Measurements from ENCODE around the gene PLCB1.

PLCB1 gene

GRCh38 chr20:8246153-8246552 is 114.1 kb downstream of the PLCB1 start:
- no peak for DNase-seq (ENCODE audit: low read depth in 2 of 2)

- no peak for DNase-seq (ENCODE audit: low read depth in 2 of 2)
Observed at GRCh38 chr20:8246716-8247115, 114.7 kb downstream of the PLCB1 start.

- DNase-seq (ENCODE audit: low read depth in 2 of 2) = no peak
Observed at GRCh38 chr20:8248051-8248450, 116.0 kb downstream of the PLCB1 start.

DNA sequence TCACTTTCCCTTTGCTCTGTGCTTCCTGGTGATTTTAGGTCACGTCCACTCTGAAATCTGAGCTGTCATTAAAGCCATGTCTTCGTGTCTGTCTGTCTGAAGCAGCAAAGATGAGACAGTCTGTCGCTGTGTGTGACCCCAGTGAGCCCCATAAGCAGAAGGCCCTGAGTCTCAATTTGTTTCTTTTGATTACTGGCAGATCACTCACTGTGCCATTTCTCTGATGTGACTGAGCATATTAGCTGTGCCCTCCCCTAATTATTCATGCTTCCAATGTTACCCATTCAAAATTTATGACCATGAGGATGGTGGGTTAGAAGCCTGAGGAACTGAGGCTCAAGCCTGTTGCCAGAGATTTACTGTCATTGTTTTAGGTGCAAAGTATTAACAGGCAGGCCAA is 117.6 kb downstream of the PLCB1 start:
- no peak for DNase-seq (ENCODE audit: low read depth in 2 of 2)

DNA sequence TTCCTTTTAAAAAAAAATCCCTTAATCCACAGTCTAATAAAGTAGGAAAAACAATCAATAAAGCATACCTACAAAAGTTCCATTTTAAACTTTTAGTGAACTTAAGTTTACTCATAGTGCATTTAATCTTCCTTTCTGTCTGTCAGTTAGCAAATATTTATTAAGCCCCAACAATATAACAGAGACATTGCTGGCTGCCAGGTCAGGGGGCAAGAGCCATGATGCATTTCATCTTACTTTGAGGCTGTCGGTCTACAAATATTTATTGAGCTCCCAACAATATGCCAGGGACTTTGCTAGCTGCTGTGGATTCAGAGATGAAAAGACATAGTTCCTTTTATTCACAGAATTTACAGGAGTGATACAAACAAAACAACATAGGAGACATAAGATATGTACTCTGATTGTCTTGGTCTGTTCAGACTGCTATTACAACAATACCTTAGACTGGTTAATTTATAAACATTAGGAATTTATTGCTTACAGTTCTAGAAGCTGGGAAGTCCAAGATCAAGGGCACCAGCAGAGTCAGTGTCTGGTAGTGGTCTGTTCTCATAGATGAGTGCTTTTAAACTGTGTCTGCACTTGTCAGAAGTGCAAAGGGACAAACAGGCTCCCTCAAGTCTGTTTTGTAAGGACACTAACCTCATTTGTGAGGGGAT is 118.6 kb downstream of the PLCB1 start:
- DNase-seq (ENCODE audit: low read depth in 2 of 2) = no peak

- DNase-seq (ENCODE audit: low read depth in 2 of 2) = no peak
Observed at GRCh38 chr20:8251201-8251575, 119.1 kb downstream of the PLCB1 start.

GRCh38 chr20:8254911-8255582 is 123.0 kb downstream of the PLCB1 start:
- DNase-seq (ENCODE audit: low read depth in 2 of 2) = no peak

DNA sequence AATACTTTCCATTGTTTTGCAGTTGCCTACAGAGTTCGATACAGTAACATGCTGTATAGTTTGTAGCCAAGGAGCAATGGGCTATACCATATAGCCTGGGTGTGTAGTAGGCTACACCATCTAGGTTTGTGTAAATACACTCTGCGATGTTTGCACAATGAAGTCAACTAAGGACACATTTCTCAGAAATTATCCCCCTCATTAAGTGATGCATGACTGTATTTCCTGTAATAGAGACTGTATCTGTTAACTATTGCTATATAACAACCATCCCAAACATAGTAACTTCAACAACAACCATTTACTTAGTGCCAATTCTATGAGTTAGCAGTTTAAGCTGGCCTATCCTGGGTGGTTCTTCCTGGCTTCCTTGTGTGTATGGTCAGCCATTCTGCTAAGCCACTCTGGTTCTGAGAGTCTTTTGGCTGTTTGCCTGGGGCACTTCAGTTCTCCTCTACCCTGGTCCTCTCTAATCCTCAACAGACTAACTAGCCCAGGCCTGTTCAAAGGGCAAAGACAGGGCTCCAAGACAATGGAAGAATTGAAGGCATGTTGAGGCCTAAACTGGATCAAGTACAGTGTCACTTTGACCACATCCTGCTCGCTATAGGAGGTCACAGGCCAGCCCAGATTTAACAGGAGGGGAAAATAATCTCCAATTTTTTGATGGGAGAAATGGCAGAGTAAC is 124.0 kb downstream of the PLCB1 start:
- DNase-seq (ENCODE audit: low read depth in 2 of 2) = no peak

DNA sequence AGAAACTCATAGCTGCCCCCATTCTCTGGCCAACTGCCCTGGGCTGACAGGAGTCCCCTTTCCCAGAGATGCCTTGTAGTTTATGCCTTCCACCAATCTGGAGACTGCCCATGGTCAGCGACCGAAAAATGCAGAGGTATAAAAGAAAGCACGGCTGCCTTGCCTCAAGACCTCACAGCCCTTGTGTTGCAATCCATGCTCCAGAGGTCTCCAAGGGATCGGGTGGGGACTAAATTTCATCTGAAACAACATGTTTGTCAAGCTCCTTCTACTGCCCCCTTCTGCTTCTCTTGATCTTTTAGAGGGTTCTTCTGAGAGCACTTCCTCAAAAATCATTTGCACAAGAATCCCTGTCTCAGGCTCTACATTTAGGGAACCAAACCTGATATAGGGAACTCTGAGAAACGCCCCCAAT is 128.8 kb downstream of the PLCB1 start:
- DNase-seq (ENCODE audit: low read depth in 2 of 2) = no peak

GRCh38 chr20:8262721-8263120 is 130.7 kb downstream of the PLCB1 start:
- DNase-seq (ENCODE audit: low read depth in 2 of 2) = no peak

DNA sequence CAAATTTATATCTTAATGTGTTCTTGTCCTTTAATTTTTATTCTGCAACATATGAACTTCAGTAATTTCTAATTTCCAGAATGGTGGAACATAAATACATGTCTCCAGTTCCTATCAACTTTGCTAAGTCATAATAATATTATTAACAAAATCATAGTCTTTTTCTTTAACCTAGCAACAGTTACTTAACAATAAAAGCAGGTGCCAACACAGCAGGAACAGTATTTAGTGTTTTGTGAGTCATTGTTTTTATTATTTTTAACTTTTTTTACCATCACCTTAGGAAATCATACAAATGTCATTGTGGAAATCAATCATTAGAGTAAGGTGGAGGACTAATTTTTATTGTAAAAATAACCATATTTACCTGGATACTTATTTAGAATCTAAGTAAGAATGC is 133.5 kb downstream of the PLCB1 start:
- no peak for DNase-seq (ENCODE audit: low read depth in 2 of 2)

GRCh38 chr20:8267009-8267408 is 134.9 kb downstream of the PLCB1 start:
- DNase-seq (ENCODE audit: low read depth in 2 of 2) = no peak

DNA sequence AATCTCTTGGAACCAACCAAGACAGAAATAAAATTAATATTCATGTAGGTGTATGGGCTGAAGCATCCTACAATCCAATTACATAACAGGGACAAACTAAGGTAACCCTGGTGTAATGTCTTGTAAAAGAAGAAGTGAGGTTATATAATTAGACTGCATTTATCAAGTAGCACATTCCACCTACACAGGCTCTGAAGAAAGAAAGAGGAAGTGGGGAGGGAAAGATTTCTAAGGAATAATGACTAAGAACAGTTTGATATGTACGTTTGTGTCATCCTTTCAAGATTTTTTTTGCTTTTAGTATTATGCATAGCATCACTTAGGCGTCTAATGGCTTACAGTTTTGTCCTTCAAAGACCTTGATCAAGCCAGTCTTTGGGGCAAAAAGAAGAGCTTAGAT is 139.7 kb downstream of the PLCB1 start:
- no peak for DNase-seq (ENCODE audit: low read depth in 2 of 2)

DNA sequence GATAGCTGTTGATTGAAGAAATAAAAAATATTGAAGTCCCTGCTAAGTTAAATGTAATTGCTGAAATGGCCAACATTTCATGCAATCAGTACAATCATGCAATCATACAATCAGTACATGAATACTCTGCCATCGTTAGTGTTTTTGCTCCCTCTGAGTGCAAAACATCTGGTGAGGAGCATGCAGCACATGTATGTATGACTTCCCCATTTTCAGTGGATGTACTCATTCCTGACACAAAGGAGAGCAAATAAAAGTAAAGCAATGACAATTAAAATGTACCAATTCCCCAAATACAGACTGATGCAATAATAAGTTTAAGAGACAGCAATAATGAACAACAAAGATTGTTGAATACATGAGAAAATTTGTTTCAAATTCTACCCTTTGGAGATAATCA is 140.7 kb downstream of the PLCB1 start:
- no peak for DNase-seq (ENCODE audit: low read depth in 2 of 2)

DNA sequence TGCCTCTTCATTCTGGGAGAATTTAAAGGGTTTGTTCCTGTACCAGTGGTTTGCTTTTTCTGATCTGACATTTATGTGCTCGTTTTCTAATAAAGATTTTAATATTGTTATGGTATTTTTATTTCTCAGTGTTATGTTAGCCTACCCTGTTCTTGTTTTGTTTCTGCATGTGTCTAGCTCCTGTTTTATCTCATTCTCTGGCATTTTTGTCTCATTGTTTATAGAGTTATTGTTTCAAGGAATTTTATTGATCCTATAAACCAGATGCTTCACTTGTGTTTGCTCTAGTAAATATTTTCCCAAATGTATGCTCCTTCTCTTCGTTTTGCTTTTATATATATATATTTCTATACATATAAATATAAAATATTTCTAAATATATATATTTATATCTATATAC is 152.8 kb downstream of the PLCB1 start:
- no peak for DNase-seq (ENCODE audit: low read depth in 2 of 2)

GRCh38 chr20:8287340-8287739 is 155.3 kb downstream of the PLCB1 start:
- DNase-seq (ENCODE audit: low read depth in 2 of 2) = no peak

DNA sequence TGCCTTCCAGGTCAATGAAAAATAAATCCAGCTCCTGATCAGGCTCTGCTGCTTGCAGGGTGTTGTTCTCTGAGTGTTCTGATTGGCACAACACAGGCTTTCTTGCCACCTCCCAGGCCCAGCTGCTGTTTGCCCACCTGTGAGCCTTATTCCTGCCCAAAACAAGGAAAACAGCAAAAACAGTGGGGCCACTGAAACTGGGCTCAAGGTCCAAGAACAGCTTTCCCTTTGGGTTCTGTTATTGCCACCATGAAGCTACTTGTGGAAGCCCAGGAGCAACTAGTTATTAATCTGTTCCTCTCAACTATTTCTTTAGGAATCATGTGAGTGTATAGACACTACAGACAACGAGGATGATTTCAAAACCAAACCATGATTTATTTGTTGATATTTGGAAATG is 159.1 kb downstream of the PLCB1 start:
- DNase-seq (ENCODE audit: low read depth in 2 of 2) = no peak

DNA sequence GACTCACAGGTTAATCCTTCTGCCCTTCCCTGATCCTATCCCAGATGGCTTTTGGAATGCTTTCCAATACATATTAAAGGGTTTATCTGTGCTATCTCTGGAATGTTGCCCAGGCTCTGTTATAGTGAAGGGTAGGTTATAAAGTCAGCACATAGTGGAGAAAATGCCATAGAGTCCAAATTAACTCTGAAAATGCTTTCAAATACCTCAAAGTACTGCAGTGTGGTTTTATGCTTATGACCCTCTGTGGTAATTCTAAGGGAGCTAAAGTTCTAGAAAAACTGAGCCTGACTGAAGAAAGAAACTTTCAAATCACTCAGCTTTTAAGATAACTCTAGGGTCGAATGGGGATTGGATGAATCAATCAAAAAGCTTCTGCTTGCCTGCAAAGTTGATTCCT is 159.8 kb downstream of the PLCB1 start:
- DNase-seq (ENCODE audit: low read depth in 2 of 2) = no peak

GRCh38 chr20:8292793-8293192 is 160.7 kb downstream of the PLCB1 start:
- no peak for DNase-seq (ENCODE audit: low read depth in 2 of 2)

- no peak for DNase-seq (ENCODE audit: low read depth in 2 of 2)
Observed at GRCh38 chr20:8293750-8294149, 161.7 kb downstream of the PLCB1 start.

GRCh38 chr20:8296536-8296935 is 164.5 kb downstream of the PLCB1 start:
- no peak for DNase-seq (ENCODE audit: low read depth in 2 of 2)

- no peak for DNase-seq (ENCODE audit: low read depth in 2 of 2)
Observed at GRCh38 chr20:8298426-8299043, 166.5 kb downstream of the PLCB1 start.

DNA sequence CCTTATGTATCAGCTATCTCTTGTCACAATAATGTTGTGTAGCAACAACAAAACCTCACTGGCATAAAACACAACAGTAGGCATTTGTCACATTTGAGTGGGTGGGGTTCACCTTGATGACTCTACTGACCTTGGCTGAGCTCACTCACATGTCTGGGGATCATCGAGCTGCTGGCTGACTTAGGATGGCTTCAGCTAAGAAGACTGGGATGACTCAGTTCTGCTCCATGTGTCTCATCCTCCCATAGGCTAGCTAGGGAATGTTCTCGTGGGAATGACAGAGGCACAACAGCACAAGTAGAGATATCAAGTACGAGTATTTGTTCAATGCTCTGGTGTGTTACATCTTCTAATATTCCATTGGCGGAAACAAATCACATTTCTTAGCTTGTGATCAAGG is 167.9 kb downstream of the PLCB1 start:
- no peak for DNase-seq (ENCODE audit: low read depth in 2 of 2)
